WERI-Rb-1 (cell line): ENCODE data around the gene ZBTB7B.
"Not testable (repeated sequence)": the region's sequence is repeated elsewhere in the genome, so short reads cannot be mapped to it uniquely, and the experiment has no call there.

Source experiments
- DNase-seq: peaks from one replicate; pipeline ENCODE4 v3.0.0-alpha.2; 2020
- H3K27ac ChIP-seq: fragments of 250-450 bp; sonication (Bioruptor Pico); 2 replicates; pipeline ENCODE4 v1.5.1; 2020; ENCODE audit warnings: mild to moderate bottlenecking, moderate library complexity
- H3K27me3 ChIP-seq: fragments of 250-450 bp; sonication (Bioruptor Pico); 2 replicates; pipeline ENCODE4 v1.5.1; 2021; ENCODE audit warnings: mild to moderate bottlenecking, low read depth, moderate library complexity; ENCODE audit not compliant: insufficient read depth, severe bottlenecking
- H3K36me3 ChIP-seq: fragments of 250-450 bp; sonication (Bioruptor Pico); 2 replicates; pipeline ENCODE4 v1.5.1; 2020; ENCODE audit warnings: mild to moderate bottlenecking, moderate library complexity
- H3K4me3 ChIP-seq: 2 replicates; pipeline ENCODE4 v1.5.1; 2011; ENCODE audit warnings: low read depth, mild to moderate bottlenecking, control low read depth, low read length
- H3K9me3 ChIP-seq: fragments of 250-450 bp; sonication (Bioruptor Pico); 2 replicates; pipeline ENCODE4 v1.5.1; 2021; ENCODE audit warnings: mild to moderate bottlenecking, moderate library complexity; ENCODE audit not compliant: severe bottlenecking
- TF ChIP-seq, protein P1 (sequence below): IDR thresholded peaks from 2 replicates; pipeline ENCODE4 v1.5.1; 2011; ENCODE audit warnings: low read depth, mild to moderate bottlenecking, control low read depth, inconsistent platforms, low read length

The ZBTB7B gene

DNA sequence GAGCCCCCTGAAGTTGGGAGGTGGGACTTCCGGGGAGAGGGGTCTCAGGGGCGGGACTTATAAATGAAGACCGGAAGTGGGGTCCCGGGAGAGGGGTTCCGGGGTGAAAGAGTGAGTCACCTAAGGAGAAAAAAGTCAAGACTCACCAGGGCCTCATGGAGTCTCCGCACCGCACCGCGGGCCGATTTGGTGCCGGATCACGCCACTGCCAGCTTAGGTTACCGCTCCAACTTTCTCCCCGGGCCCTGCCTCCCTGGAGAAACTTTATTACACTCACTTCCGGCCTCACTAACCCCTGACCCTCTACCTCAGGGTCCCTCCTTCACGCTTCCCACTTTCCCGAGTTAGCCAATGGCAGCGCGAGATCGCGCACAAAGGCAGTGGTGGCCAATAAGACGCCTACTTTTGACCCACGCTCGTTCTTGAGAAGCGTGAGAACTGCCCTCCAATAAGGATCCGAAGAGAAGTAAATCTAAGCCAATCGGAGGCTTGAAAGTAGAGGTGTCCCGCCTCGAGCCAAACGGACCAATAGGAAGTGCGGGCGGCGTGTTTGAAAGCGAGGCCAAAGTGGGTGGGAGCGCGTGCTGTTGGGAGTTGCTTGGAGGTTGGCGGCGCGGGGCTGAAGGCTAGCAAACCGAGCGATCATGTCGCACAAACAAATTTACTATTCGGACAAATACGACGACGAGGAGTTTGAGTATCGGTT lies 28.3 kb upstream of the ZBTB7B start, which contains the start of gene CKS1B:
Gene CKS1B, plus strand, starts transcription at position 580 of the 706 bp plus-strand sequence. Its CDS starts 65 bp downstream, at position 645.
- Histone ChIP-seq H3K9me3 (no peaks in the 10 kb centered on the region), H3K4me3 (peak within 1 kb of the TSS; percentile 55), H3K27me3 (no peaks in the 10 kb centered on the region), H3K27ac (peak within 1 kb of the TSS; percentile 89), H3K36me3 (peaks cover 22% of the 10 kb centered on the region)
- TF ChIP-seq, protein P1, sequence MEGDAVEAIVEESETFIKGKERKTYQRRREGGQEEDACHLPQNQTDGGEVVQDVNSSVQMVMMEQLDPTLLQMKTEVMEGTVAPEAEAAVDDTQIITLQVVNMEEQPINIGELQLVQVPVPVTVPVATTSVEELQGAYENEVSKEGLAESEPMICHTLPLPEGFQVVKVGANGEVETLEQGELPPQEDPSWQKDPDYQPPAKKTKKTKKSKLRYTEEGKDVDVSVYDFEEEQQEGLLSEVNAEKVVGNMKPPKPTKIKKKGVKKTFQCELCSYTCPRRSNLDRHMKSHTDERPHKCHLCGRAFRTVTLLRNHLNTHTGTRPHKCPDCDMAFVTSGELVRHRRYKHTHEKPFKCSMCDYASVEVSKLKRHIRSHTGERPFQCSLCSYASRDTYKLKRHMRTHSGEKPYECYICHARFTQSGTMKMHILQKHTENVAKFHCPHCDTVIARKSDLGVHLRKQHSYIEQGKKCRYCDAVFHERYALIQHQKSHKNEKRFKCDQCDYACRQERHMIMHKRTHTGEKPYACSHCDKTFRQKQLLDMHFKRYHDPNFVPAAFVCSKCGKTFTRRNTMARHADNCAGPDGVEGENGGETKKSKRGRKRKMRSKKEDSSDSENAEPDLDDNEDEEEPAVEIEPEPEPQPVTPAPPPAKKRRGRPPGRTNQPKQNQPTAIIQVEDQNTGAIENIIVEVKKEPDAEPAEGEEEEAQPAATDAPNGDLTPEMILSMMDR: no peak
- peak; percentile 100 for DNase-seq

DNA sequence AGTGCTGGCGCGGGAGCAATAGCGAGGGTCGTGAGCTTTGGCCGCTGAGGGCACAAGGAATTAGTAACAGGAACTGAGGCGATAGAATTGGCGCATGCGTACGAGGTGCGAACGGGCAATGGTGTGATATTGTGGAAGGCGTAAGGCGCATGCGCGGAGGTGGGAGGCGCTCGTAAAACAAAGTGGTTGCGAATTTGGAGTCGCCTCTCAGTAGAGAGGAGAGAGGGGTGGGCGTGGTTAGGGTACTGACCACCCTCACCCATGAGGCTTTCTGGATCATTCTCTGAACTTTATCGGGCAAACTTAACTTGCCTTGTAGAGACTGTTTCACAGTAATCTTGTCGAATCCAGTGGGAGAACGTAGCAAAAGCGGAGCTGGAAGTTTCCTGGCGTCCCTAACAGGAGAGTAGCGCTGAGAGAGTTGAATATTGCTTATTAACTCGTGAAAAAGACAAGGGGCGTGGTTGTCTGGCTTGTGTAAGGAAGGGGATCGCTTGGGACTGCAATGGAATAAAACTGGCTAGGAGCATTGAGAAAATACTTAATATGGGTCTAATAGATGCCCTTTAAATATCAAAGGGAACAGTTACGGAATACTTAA lies 27.7 kb upstream of the ZBTB7B start:
- TF ChIP-seq, protein P1: no peak
- Histone ChIP-seq H3K27me3 (no peaks in the 10 kb centered on the region), H3K27ac (peak overlapping the region; percentile 89), H3K36me3 (peaks cover 29% of the 10 kb centered on the region), H3K9me3 (no peaks in the 10 kb centered on the region), H3K4me3 (peak overlapping the region; percentile 55)
- DNase-seq: peak; percentile 100

DNA sequence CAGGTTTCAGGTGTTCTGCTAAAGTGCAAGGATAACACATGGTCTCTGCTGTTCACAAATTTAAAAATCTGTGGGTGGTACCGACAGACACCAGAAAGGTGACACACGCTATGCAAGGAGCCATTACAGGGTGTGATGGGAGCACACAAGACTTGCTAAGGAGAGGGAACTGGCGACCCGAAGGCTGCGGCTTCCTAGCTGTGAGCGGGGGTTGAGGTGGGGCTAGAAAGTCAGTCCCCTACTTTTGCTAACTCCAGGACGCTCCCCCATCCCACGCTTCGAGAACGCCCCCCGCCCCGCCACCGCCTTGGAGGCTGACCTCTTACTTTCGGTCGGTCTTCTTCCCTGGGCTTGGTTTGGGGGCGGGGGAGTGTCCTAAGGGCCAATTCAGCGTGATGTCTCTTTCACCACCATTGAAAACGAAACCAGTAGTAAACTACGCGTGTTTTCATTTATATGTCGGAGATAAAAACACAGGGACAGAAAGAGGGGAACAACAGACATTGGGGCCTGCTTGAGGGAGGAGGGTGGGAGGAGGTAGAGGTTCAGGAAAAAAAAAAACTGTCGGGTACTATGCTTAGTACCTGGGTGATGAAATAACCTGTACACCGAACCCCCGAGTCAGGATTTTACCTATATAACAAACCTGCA lies 27.1 kb upstream of the ZBTB7B start:
- DNase-seq: peak; percentile 63
- TF ChIP-seq, protein P1: no peak
- H3K27me3 ChIP-seq: no peaks in the 10 kb centered on the region
- H3K27ac ChIP-seq: peak overlapping the region; percentile 89
- peaks cover 35% of the 10 kb centered on the region for H3K36me3 ChIP-seq
- no peaks in the 10 kb centered on the region for H3K9me3 ChIP-seq
- H3K4me3 ChIP-seq: peak overlapping the region; percentile 55

DNA sequence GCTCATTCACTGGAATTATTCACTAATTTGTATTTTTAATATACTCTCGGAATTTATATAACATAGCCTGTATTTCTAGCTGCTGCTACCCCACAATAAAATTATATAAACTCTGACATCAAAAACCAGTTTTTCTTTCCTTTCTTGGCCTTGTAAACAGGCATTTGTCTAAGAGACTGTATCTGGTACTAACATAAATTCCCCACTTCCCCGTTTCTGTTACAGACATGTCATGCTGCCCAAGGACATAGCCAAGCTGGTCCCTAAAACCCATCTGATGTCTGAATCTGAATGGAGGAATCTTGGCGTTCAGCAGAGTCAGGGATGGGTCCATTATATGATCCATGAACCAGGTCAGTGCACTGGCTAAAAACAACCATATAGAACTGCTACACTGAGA lies 24.8 kb upstream of the ZBTB7B start:
- DNase-seq, H3K4me3 ChIP-seq, H3K27ac ChIP-seq, H3K9me3 ChIP-seq, H3K27me3 ChIP-seq: not testable (repeated sequence)
- peaks cover 43% of the 10 kb centered on the region for H3K36me3 ChIP-seq

DNA sequence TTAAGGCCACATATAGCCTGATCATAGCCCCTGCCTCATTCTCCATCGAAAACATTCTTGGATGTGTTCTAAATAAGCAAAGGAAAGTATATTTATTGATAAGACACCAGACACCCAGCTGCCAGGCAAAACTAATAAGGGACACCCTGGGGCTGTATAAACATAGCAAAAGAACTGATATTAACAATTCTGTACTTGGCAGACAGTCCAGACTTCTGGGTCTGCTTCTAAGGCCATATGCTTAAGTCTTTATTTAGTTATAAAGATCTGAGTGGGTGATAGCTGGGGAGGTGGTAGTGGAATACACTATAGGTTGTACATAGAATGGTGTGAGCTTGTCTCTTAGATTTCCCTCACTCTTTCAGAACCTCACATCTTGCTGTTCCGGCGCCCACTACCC lies 24.2 kb upstream of the ZBTB7B start:
- H3K4me3 ChIP-seq: no peak overlapping the region
- no peak overlapping the region for H3K27ac ChIP-seq
- TF ChIP-seq, protein P1: no peak
- no peaks in the 10 kb centered on the region for H3K27me3 ChIP-seq
- DNase-seq: no peak
- peaks cover 43% of the 10 kb centered on the region for H3K36me3 ChIP-seq
- H3K9me3 ChIP-seq: no peaks in the 10 kb centered on the region

DNA sequence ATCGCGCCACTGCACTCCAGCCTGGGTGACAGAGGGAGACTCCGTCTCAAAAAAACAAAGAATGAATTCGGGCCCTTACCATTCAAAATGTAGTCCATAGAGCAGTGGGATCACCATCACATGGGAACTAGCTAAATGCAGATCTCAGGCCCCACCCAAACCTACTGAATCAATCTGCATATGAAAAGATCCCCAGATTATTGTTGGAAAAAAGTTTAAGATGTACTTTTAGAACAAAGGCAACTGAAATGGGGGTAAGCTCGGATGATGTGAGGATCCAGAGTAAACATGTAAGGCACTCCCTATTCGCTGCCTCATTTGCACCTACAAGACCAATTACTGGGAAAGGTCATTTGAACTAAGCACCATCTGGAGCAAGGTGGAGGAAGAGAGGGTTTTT lies 20.3 kb upstream of the ZBTB7B start:
- DNase-seq: no peak
- no peaks in the 10 kb centered on the region for H3K9me3 ChIP-seq
- no peaks in the 10 kb centered on the region for H3K27me3 ChIP-seq
- H3K4me3 ChIP-seq: peak overlapping the region; percentile 68
- H3K36me3 ChIP-seq: peaks cover 51% of the 10 kb centered on the region
- TF ChIP-seq, protein P1: no peak
- H3K27ac ChIP-seq: peak overlapping the region; percentile 91
